ENCODE data around the gene SLCO2B1. TPM values are rescaled to one million over a fixed set of nuclear protein-coding genes. Genes with fewer than 3 reads are reported as not detected.
A peak's percentile ranks its signal among the peaks of the same experiment; 100 is the strongest.

The SLCO2B1 gene
- total RNA-seq, 1 experiment from 2014 or later: 277 TPM

GRCh38 chr11:75205564-75206020, 54.7 kb downstream of the SLCO2B1 start:
- TSS peak; percentile 16 for BruUV-seq (replicated peaks)
- Mint-ChIP-seq H3K4me1 (ENCODE audit: low read depth, unreplicated experiment) (peaks cover 16% of the 10 kb centered on the region), H3K27me3 (ENCODE audit: insufficient read depth, unreplicated experiment) (no peaks in the 10 kb centered on the region), H3K27ac (ENCODE audit: unreplicated experiment) (no peak overlapping the region), H3K36me3 (ENCODE audit: insufficient read depth, unreplicated experiment) (peaks cover 28% of the 10 kb centered on the region), H3K9me3 (ENCODE audit: unreplicated experiment) (no peaks in the 10 kb centered on the region), H3K4me3 (ENCODE audit: unreplicated experiment) (no peak overlapping the region)
- H3K36me3 ChIP-seq (ENCODE audit: control insufficient read depth, insufficient read depth, low read length): peaks cover 9% of the 10 kb centered on the region
- no peaks in the 10 kb centered on the region for H3K27me3 ChIP-seq (replicated peaks; ENCODE audit: control insufficient read depth, insufficient read depth, low read length)
- no peak for TF ChIP-seq CTCF (IDR thresholded peaks at IDR 0.05; ENCODE audit: insufficient read depth in 1 of 2, low read depth in 1 of 2, low read length in 1 of 2, severe bottlenecking in 1 of 2, unreplicated experiment in 1 of 2)
- ChIA-PET POLR2A (interaction anchor here (0.7 to 1.6 kb wide), 6 partner anchors 9 to 65 kb away, joined by 4 to 9 read pairs (median 5); no protein-coding TSS in a partner anchor), CTCF (interaction anchor here (0.6 to 14.9 kb wide), 38 partner anchors 9 to 476 kb away, joined by 3 to 887 read pairs (median 6); partner anchors contain the start of genes NEU3, SLCO2B1 and TPBGL)
- DNase-seq: no peak
- H3K4me1 ChIP-seq: peaks cover 26% of the 10 kb centered on the region
- H3K4me3 ChIP-seq (ENCODE audit: low read depth, low read length): no peak overlapping the region
- intact Hi-C loops (cut with micrococcal nuclease; ENCODE audit: unreplicated experiment): loop anchor here (1.0 to 2.0 kb wide), 6 partner anchors 35 to 182 kb away; partner anchors contain the start of gene TPBGL
- H3K9me3 ChIP-seq: no peaks in the 10 kb centered on the region

DNA sequence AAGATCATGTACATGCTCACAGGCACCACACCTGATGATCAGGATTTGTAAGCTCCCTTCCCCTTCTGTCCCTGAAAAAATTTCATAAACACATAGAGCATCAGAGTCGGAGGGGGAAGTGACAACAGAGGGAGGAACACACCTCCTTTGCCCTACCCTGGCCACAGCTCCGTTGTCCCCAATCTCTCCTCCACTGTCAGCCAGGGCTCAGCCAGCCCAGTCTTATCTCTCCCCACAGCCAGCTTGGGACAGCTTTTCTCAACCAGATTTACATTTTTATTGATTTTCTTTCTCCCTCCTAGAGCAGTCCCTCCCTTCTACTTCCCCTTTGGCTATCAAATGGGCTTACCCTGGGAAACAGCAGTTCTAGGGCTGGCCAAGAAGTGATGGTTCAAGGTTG, 57.5 kb downstream of the SLCO2B1 start:
- ChIA-PET CTCF (interaction anchor here (0.5 to 14.9 kb wide), 4 partner anchors 33 to 498 kb away, joined by 5 to 887 read pairs (median 12); no protein-coding TSS in a partner anchor), POLR2A (no interaction called here)
- Mint-ChIP-seq H3K27me3 (ENCODE audit: insufficient read depth, unreplicated experiment) (peaks cover 6% of the 10 kb centered on the region), H3K4me1 (ENCODE audit: low read depth, unreplicated experiment) (peaks cover 7% of the 10 kb centered on the region), H3K4me3 (ENCODE audit: unreplicated experiment) (no peak overlapping the region), H3K9me3 (ENCODE audit: unreplicated experiment) (no peaks in the 10 kb centered on the region), H3K36me3 (ENCODE audit: insufficient read depth, unreplicated experiment) (peaks cover 6% of the 10 kb centered on the region), H3K27ac (ENCODE audit: unreplicated experiment) (no peak overlapping the region)
- no peaks in the 10 kb centered on the region for H3K9me3 ChIP-seq
- no peak for TF ChIP-seq CTCF (IDR thresholded peaks at IDR 0.05; ENCODE audit: insufficient read depth in 1 of 2, low read depth in 1 of 2, low read length in 1 of 2, severe bottlenecking in 1 of 2, unreplicated experiment in 1 of 2)
- no peaks in the 10 kb centered on the region for H3K27me3 ChIP-seq (replicated peaks; ENCODE audit: control insufficient read depth, insufficient read depth, low read length)
- BruUV-seq (replicated peaks): no TSS peak
- peaks cover 15% of the 10 kb centered on the region for H3K4me1 ChIP-seq
- intact Hi-C loops (cut with micrococcal nuclease; ENCODE audit: unreplicated experiment): no loop called here
- H3K4me3 ChIP-seq (ENCODE audit: low read depth, low read length): no peak overlapping the region
- no peak for DNase-seq
- H3K36me3 ChIP-seq (ENCODE audit: control insufficient read depth, insufficient read depth, low read length): peaks cover 6% of the 10 kb centered on the region

DNA sequence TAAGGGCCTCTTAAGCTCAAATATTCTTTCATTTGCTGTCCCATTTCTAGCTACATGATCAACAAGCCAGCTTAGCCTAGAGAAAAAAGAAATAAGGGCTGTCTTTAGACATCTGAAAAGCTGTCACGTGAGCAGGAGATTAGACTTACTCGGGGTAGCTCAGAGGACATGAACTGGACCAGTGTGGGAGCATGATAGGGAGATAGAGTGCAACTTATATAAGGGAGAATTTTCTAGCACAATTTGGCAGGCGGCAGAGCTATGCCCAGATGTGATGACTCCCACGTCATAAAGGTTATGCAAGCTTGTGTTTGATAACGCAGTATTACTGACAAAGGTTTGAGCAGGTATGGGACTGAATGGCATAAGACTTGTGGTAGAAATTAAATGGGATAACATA, 61.5 kb downstream of the SLCO2B1 start:
- CTCF ChIA-PET: interaction anchor here (0.6 to 14.9 kb wide), 3 partner anchors 36 to 161 kb away, joined by 3 to 887 read pairs (median 4); no protein-coding TSS in a partner anchor
- H3K4me1 ChIP-seq: no peaks in the 10 kb centered on the region
- Mint-ChIP-seq H3K9me3 (ENCODE audit: unreplicated experiment) (no peaks in the 10 kb centered on the region), H3K27ac (ENCODE audit: unreplicated experiment) (no peak overlapping the region), H3K4me3 (ENCODE audit: unreplicated experiment) (no peak overlapping the region), H3K36me3 (ENCODE audit: insufficient read depth, unreplicated experiment) (no peaks in the 10 kb centered on the region), H3K27me3 (ENCODE audit: insufficient read depth, unreplicated experiment) (peaks cover 14% of the 10 kb centered on the region), H3K4me1 (ENCODE audit: low read depth, unreplicated experiment) (no peaks in the 10 kb centered on the region)
- H3K36me3 ChIP-seq (ENCODE audit: control insufficient read depth, insufficient read depth, low read length): no peaks in the 10 kb centered on the region
- H3K27me3 ChIP-seq (replicated peaks; ENCODE audit: control insufficient read depth, insufficient read depth, low read length): no peaks in the 10 kb centered on the region
- intact Hi-C loops (cut with micrococcal nuclease; ENCODE audit: unreplicated experiment): no loop called here
- no peak for TF ChIP-seq CTCF (IDR thresholded peaks at IDR 0.05; ENCODE audit: insufficient read depth in 1 of 2, low read depth in 1 of 2, low read length in 1 of 2, severe bottlenecking in 1 of 2, unreplicated experiment in 1 of 2)
- POLR2A ChIA-PET: no interaction called here
- DNase-seq: no peak
- no peaks in the 10 kb centered on the region for H3K9me3 ChIP-seq
- H3K4me3 ChIP-seq (ENCODE audit: low read depth, low read length): no peak overlapping the region
- no TSS peak for BruUV-seq (replicated peaks)

Data from Caco-2 (cell line).